GM18873 (cell line): ENCODE data around the gene TIMM10B.

Experiments
- ATAC-seq: cut with Tn5 transposase; IDR thresholded peaks from one replicate; pipeline ENCODE4 v1.9.1; 2021; ENCODE audit warnings: mild to moderate bottlenecking, moderate library complexity, moderate number of reproducible peaks; ENCODE audit not compliant: unreplicated experiment, low FRiP score

Gene TIMM10B

DNA sequence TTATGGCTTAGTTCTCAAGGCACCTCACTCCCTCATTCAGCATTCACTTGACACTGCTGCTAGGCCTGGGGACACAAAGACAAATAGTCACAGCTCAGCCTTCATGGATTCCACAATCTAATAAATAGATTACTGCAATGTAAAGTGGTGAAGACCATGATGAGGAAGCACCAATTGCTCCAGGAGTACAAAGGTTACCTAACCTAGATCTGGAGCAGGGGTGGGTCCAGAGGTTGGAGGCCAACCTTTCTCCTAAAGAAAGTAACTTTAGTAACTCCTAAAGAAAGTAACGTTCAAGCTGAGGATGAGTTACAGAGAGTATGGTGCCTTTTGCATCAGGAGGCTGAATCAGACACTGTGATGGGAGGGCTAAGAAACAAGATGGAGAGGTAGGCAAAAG lies 11.7 kb upstream of the TIMM10B start:
- no peak for ATAC-seq

- no peak for ATAC-seq
Observed at GRCh38 chr11:6472934-6473333, 8.4 kb upstream of the TIMM10B start.

DNA sequence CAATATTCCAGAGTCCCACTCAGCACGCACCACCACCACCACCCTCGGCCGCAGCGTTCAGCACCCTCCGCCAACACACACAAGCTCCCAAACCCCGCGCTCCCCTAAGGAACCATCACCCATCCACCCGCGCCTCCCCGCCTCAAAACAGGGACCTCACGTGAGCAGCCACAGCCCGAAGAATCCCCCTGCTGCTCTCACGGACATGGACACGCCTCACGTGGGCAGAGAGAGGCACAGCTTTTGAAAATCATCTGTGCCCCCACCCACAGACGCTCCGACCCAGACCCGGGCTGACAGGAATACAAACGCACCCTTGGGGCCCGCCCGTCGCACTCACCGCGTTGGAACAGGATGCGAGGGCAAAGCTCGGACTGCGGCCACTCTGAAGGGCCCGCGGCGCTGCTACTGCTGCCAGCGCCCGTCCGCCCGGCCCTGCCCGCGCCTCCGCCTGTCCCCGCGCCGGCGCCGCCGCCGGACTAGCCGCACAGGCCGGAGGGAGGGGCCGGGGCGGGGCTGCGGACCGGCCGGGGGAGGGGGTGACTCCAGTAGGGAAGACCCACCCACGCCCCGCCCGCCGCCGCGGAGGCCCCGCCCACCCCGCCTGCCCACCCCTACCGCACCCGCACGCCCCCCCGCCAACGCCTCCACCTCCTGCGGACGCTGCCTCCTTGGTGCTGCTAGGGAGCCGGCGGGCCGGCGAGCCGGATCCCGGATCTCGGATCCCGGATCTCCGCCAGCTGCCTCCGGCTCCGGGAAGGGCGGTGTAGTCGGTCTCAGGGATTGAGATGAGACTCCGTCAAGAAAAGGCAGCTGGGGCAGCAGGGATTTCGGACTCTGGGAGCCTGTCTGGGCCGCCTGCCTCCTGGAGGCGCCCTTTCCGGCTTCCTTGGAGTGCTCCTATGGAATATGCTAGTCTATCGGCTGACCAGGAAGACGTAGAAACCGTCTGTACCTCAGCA lies 7.6 kb upstream of the TIMM10B start, which contains the start of gene TRIM3:
TSS of gene TRIM3 (minus strand) at position 491 of the 962 bp plus-strand sequence. CDS start 8,246 bp downstream, outside the sequence.
- ATAC-seq, result no peak

DNA sequence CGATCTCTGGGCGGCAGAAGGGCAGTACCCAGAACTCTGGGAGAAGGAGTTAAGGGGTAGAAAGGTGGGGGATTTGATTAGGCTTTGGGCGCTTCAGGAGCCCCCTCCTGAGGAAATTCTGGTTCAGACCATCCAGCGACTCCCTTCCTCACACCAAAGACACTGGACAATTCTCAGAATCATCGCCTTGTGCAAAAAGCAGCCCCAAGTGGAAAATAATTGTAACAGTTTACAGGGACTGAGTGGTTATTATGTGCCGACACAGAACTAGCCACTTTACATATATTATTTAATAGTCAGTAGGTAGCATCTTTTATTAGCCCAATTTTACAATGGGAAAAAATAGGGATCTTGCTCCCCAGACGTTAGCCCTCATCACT lies 6.9 kb upstream of the TIMM10B start:
- no peak for ATAC-seq

DNA sequence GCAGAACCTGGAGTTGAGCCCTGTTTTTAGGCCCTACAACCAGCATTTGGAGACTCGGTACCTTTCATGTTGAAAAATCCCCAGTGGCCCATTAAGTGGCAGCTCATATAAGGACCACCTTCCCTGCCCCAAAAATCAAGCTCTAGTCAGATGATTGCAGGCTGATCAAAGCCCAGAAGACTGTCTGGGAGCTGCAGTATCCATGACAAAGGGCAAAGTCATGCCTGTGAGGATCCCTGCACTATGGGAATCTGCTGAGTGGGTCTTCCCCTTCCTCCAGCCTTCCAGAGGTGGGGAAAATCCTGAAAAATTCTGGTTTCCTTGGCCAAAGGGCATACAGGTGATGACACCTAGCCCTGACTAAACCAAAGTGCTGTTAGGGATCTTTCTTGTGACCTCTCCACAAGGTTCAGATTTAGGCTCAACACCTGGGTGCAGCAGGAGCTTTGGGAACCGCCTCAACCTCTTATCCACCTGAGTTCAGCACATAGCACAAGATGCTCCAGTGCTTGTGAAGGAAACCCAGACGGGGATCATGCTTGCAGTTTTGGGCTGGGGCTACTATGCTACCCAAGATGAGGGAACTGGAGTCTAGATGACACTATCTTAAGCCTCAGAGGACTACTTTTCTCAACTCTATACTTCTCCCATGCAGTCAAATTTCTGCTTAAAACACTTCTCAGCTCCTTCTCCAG lies 6.3 kb upstream of the TIMM10B start:
- no peak for ATAC-seq

DNA sequence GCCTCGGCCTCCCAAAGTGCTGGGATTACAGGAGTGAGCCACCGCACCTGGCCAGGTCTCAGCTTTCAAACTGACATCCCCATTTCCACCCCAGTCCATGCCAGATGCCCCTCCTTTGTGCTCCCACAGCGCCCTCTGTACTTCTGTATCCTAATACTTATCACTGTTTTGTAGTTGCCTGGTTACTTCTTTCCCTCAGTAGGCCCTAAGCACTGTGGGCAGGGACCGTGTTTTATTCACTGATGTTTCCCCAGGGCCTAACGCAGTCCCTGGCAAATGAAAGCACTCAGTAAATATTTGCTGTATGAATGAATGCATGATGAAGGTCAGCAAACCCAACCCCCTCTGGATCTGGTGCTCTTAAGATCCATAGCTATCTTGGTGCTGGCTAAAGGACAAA lies 5.4 kb upstream of the TIMM10B start:
- ATAC-seq, result no peak

- no peak for ATAC-seq
Observed at GRCh38 chr11:6476571-6476970, 4.7 kb upstream of the TIMM10B start.

- ATAC-seq, result no peak
Observed at GRCh38 chr11:6480299-6480914, 894 bp upstream of the TIMM10B start.

DNA sequence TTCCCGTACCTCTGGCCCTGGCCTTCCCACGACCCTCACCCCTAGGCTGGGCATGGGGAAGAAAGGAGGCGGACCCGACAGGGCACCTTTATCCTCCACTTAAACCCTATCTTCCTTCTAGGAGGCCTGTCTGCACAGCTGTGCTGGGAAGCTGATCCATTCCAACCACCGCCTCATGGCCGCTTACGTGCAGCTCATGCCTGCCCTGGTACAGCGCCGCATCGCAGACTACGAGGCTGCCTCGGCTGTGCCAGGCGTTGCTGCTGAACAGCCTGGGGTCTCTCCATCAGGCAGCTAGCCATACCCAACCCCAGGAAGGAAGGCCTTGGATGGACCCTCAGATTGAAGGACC lies 599 bp downstream of the TIMM10B start:
- ATAC-seq, result no peak

GRCh38 chr11:6482441-6482840 lies 1.1 kb downstream of the TIMM10B start:
- ATAC-seq, result no peak

GRCh38 chr11:6483015-6483414 lies 1.7 kb downstream of the TIMM10B start:
- ATAC-seq, result no peak

DNA sequence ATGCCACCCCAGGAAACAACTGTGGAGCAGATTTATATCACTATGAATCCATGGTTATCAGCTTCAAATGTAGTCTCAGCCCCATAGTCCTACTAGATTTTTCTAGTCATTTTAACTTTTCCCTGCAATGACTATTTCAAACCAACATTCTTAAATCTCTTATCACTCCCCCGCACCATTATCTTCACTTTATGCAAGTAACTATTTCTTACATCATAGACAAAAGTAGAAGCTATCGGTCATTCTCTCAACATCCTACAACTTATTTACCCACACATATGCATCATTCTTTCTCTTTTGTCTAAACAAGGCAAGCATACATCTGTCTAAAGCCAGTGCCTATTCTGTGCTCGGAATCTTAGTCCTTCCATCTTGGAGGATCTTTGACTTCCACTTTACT lies 4.4 kb downstream of the TIMM10B start:
- no peak for ATAC-seq

DNA sequence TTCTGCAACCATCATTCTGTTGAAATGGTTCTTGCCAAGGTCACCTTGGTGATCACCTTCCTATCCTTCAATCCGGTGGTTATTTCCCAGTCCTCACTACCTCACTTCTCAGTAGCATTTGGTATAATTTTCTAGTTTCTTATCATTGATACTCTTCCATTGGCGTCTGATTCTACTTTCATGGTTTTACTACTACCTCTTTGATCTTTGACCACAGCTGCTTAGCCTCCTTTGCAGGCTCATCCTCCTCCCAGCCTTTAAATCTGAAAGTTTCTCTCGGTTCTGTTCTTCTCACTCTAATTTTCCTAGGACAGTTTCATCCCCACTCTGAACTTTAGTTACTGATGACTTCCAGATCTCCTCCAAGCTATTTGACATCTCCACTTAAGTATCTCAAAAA lies 5.0 kb downstream of the TIMM10B start:
- no peak for ATAC-seq

DNA sequence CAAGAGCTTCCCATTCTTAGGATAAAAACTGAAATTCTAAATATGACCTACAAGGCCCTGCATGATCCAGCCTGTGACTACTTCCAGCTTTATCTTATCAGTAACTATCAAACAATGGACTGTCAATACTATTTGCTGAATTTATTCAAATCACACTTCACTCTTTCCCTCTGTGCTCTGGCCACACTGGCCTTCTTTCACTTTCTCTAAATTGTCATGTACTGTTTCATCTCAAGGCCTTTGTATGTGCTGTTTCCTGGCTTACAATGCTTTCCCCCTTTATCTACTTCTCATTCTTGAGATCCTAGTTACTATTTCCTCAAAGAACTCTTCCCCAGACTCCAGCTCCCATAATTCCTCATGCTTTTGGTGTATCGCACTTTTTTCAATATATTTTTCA lies 5.6 kb downstream of the TIMM10B start:
- ATAC-seq, result no peak

GRCh38 chr11:6488342-6488741 lies 7.0 kb downstream of the TIMM10B start:
- no peak for ATAC-seq

DNA sequence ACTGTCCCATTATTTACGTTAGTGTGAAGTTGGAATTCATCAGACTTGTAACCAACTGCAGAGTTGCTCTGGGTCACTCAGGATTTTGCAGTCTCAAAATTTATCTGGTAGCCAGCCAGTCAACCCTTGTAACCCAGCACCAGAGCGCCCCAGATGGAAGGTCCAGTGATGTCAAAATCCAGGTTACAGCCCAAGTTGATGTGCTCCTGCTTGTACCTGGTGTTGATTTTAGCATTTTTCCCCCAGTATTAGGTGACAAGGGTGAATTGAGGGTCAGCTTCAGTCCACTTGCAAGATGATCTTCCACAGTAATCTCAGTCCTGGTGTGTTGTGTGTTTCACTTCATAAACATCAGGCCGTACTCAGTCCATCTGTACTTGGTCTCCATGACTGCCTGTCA lies 7.5 kb downstream of the TIMM10B start:
- ATAC-seq, result no peak

GRCh38 chr11:6489306-6489705 lies 8.0 kb downstream of the TIMM10B start:
- no peak for ATAC-seq

- no peak for ATAC-seq
Observed at GRCh38 chr11:6497069-6497839, 16.0 kb downstream of the TIMM10B start, which contains the start of gene DNHD1. TSS of gene DNHD1 (plus strand) at chr11:6497280. CDS start at chr11:6498216, 936 bp downstream.

GRCh38 chr11:6498121-6498520 lies 16.8 kb downstream of the TIMM10B start:
- no peak for ATAC-seq

- no peak for ATAC-seq
Observed at GRCh38 chr11:6498544-6498943, 17.2 kb downstream of the TIMM10B start.
